GM19035 (cell line): ENCODE results near the gene ASCC1.
"Not testable (repeated sequence)": the region's sequence is repeated elsewhere in the genome, so short reads cannot be mapped to it uniquely, and the experiment has no call there.

Source experiments
- ATAC-seq: cut with Tn5 transposase; IDR thresholded peaks from one replicate; pipeline ENCODE4 v1.9.1; 2021; ENCODE audit not compliant: unreplicated experiment

Gene ASCC1

GRCh38 chr10:72133517-72133916, 82.6 kb downstream of the ASCC1 start:
- ATAC-seq: peak; percentile 66

- ATAC-seq: no peak
Measured at GRCh38 chr10:72132854-72133253, 83.2 kb downstream of the ASCC1 start.

- no peak for ATAC-seq
Measured at GRCh38 chr10:72127571-72127970, 88.5 kb downstream of the ASCC1 start.

GRCh38 chr10:72126872-72127232, 89.2 kb downstream of the ASCC1 start:
- no peak for ATAC-seq

- ATAC-seq: no peak
Measured at GRCh38 chr10:72126184-72126871, 89.7 kb downstream of the ASCC1 start.

GRCh38 chr10:72124989-72125388, 91.1 kb downstream of the ASCC1 start:
- no peak for ATAC-seq

GRCh38 chr10:72124381-72124780, 91.7 kb downstream of the ASCC1 start:
- no peak for ATAC-seq

GRCh38 chr10:72123616-72124015, 92.5 kb downstream of the ASCC1 start:
- no peak for ATAC-seq

GRCh38 chr10:72122221-72122620, 93.9 kb downstream of the ASCC1 start:
- ATAC-seq: no peak

- ATAC-seq: no peak
Measured at GRCh38 chr10:72121389-72121788, 94.7 kb downstream of the ASCC1 start.

GRCh38 chr10:72116372-72116771, 99.7 kb downstream of the ASCC1 start:
- ATAC-seq: no peak

- no peak for ATAC-seq
Measured at GRCh38 chr10:72114706-72115450, 101.2 kb downstream of the ASCC1 start.

GRCh38 chr10:72110673-72111401, 105.2 kb downstream of the ASCC1 start:
- no peak for ATAC-seq

GRCh38 chr10:72109636-72110157, 106.4 kb downstream of the ASCC1 start:
- ATAC-seq: no peak

- no peak for ATAC-seq
Measured at GRCh38 chr10:72108830-72109635, 107.0 kb downstream of the ASCC1 start.

- ATAC-seq: not testable (repeated sequence)
Measured at GRCh38 chr10:72108004-72108370, 108.1 kb downstream of the ASCC1 start.

- ATAC-seq: no peak
Measured at GRCh38 chr10:72107325-72108003, 108.6 kb downstream of the ASCC1 start.

GRCh38 chr10:72106896-72107295, 109.2 kb downstream of the ASCC1 start:
- ATAC-seq: no peak

GRCh38 chr10:72106154-72106849, 109.8 kb downstream of the ASCC1 start:
- ATAC-seq: no peak

- ATAC-seq: no peak
Measured at GRCh38 chr10:72105710-72106109, 110.4 kb downstream of the ASCC1 start.
